Measurements from ENCODE around the gene NAT8. TPM values are rescaled to one million over a fixed set of nuclear protein-coding genes. Genes with fewer than 3 reads are reported as not detected.
"Not testable (repeated sequence)": the region's sequence is repeated elsewhere in the genome, so short reads cannot be mapped to it uniquely, and the experiment has no call there.

NAT8 gene
- total and polyA plus RNA-seq, 2 donors (not counting 3 experiments of a cell fraction or from before 2014, with no cell fraction given) = 0.19 TPM; not detected in 1

DNA sequence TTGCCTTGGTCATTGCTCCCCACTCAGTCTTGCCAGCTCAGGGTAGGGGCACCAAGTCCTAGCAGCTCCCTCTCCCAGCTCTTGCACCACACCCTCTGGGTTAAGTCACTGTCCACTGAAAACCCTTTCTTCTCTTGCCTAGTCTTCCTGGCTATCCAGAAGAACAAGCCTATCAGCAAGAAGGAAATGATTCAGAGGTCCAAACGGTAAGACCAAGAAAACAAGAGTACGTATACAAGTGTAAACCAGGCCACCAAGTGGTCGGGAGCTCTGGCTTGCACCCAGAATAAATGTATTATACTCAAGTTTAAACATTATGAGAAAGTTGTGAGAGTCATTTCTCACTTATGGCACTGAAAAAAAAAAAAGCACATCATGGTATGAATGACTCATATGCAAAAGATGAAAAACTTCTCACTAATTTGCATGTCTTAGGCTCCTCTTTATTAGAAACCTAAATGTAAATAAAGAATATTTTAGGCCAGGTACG is 39.1 kb downstream of the NAT8 start:
- POLR2A ChIA-PET; H2AFZ ChIP-seq (ENCODE audit: low read depth, low read length); H3K27ac ChIP-seq (ENCODE audit: insufficient read depth, low read depth, low read length); H3K4me1 ChIP-seq (ENCODE audit: control insufficient read depth, extremely low read depth, insufficient read depth, low read length); H3K4me3 ChIP-seq (replicated peaks in 1 of 3; ENCODE audit: insufficient read depth in 1 of 3, low read depth in 1 of 3, low read length in 3 of 3); H3K79me2 ChIP-seq (ENCODE audit: control insufficient read depth, insufficient read depth, low read length); H3K9me3 ChIP-seq (replicated peaks; ENCODE audit: control insufficient read depth, insufficient read depth, low read length); H3K9ac ChIP-seq (replicated peaks; ENCODE audit: extremely low read depth, insufficient read depth, low read length); H3K4me2 ChIP-seq (ENCODE audit: insufficient read depth, low read length); intact Hi-C loops (cut with micrococcal nuclease); dilution Hi-C loops (cut with MboI; ENCODE audit: extremely low pct_ligation_motif_present, low sequenced_read_pairs); H3K27me3 ChIP-seq (ENCODE audit: control insufficient read depth in 2 of 2, insufficient read depth in 2 of 2, low read length in 2 of 2); H4K20me1 ChIP-seq (replicated peaks; ENCODE audit: control insufficient read depth, extremely low read depth, insufficient read depth, low read length); H3K9me1 ChIP-seq (replicated peaks; ENCODE audit: control insufficient read depth, extremely low read depth, insufficient read depth, low read length); H3K36me3 ChIP-seq (ENCODE audit: control insufficient read depth in 2 of 2, extremely low read depth in 1 of 2, insufficient read depth in 2 of 2, low read length in 2 of 2); BruUV-seq (replicated peaks): not testable (repeated sequence)
- TF ChIP-seq FOS (IDR thresholded peaks at IDR 0.05; ENCODE audit: borderline replicate concordance, insufficient read depth, low read length) = peak; percentile 30
- FAIRE-seq (peak; percentile 97), DNase-seq (ENCODE audit: low read depth, low spot score) (peak; percentile 77)
- CTCF ChIA-PET = interaction anchor here (1.1 to 1.2 kb wide), 2 partner anchors 12 to 17 kb away, joined by 3 to 5 read pairs; no protein-coding TSS in a partner anchor

DNA sequence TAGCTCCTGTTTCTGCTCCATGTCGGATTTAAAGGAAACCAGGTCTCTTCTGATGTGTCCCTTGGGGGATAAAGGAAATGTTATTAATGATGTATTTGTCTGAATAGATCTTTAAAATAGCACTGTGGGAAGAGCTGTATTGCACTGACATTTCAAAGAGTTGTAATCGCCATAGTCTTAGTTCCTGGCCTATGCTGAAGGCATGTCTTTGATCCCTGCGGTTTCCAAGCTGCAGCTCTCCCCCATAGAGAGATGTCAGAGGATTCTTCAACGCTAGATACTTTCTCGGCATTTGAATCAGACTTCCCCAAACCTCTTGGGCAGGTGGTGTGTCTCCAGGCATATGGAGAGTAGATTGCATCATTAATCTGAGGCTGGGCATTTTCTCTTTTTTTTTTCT is 40.4 kb downstream of the NAT8 start:
- POLR2A ChIA-PET = no interaction called here
- dilution Hi-C loops (cut with MboI; ENCODE audit: extremely low pct_ligation_motif_present, low sequenced_read_pairs) (no loop called here), intact Hi-C loops (cut with micrococcal nuclease) (no loop called here)
- H3K27me3 ChIP-seq (ENCODE audit: control insufficient read depth in 2 of 2, insufficient read depth in 2 of 2, low read length in 2 of 2) = no peaks in the 10 kb centered on the region
- no peaks in the 10 kb centered on the region for H3K4me1 ChIP-seq (ENCODE audit: control insufficient read depth, extremely low read depth, insufficient read depth, low read length)
- no peak overlapping the region for H3K4me2 ChIP-seq (ENCODE audit: insufficient read depth, low read length)
- H3K9me3 ChIP-seq (replicated peaks; ENCODE audit: control insufficient read depth, insufficient read depth, low read length) = no peaks in the 10 kb centered on the region
- H4K20me1 ChIP-seq (replicated peaks; ENCODE audit: control insufficient read depth, extremely low read depth, insufficient read depth, low read length) = no peaks in the 10 kb centered on the region
- no peak for FAIRE-seq
- H3K79me2 ChIP-seq (ENCODE audit: control insufficient read depth, insufficient read depth, low read length) = no peaks in the 10 kb centered on the region
- no peak overlapping the region for H3K27ac ChIP-seq (ENCODE audit: insufficient read depth, low read depth, low read length)
- no peak overlapping the region for H3K9ac ChIP-seq (replicated peaks; ENCODE audit: extremely low read depth, insufficient read depth, low read length)
- H2AFZ ChIP-seq (ENCODE audit: low read depth, low read length) = no peak overlapping the region
- no peaks in the 10 kb centered on the region for H3K9me1 ChIP-seq (replicated peaks; ENCODE audit: control insufficient read depth, extremely low read depth, insufficient read depth, low read length)
- TF ChIP-seq EZH2 (IDR thresholded peaks at IDR 0.05; ENCODE audit: borderline replicate concordance, low read depth, low read length, severe bottlenecking) (no peak), POLR2AphosphoS5 (IDR thresholded peaks at IDR 0.05; ENCODE audit: insufficient read depth, low read depth, low read length) (no peak), GATA2 (IDR thresholded peaks at IDR 0.05; ENCODE audit: insufficient read depth, insufficient read length, low read depth, low read length) (no peak), FOS (IDR thresholded peaks at IDR 0.05; ENCODE audit: borderline replicate concordance, insufficient read depth, low read length) (no peak), POLR2A (IDR thresholded peaks at IDR 0.05; ENCODE audit: low read depth, low read length) (no peak)
- TF ChIP-seq, protein P1, sequence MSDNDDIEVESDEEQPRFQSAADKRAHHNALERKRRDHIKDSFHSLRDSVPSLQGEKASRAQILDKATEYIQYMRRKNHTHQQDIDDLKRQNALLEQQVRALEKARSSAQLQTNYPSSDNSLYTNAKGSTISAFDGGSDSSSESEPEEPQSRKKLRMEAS (IDR thresholded peaks at IDR 0.05; ENCODE audit: insufficient read depth, insufficient read length) = no peak
- TF ChIP-seq, protein P2, sequence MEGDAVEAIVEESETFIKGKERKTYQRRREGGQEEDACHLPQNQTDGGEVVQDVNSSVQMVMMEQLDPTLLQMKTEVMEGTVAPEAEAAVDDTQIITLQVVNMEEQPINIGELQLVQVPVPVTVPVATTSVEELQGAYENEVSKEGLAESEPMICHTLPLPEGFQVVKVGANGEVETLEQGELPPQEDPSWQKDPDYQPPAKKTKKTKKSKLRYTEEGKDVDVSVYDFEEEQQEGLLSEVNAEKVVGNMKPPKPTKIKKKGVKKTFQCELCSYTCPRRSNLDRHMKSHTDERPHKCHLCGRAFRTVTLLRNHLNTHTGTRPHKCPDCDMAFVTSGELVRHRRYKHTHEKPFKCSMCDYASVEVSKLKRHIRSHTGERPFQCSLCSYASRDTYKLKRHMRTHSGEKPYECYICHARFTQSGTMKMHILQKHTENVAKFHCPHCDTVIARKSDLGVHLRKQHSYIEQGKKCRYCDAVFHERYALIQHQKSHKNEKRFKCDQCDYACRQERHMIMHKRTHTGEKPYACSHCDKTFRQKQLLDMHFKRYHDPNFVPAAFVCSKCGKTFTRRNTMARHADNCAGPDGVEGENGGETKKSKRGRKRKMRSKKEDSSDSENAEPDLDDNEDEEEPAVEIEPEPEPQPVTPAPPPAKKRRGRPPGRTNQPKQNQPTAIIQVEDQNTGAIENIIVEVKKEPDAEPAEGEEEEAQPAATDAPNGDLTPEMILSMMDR (IDR thresholded peaks at IDR 0.05; ENCODE audit: extremely low read depth in 1 of 2, insufficient read depth in 1 of 2, low read depth in 1 of 2, low read length in 2 of 2) = no peak
- no peak overlapping the region for H3K4me3 ChIP-seq (replicated peaks in 1 of 3; ENCODE audit: insufficient read depth in 1 of 3, low read depth in 1 of 3, low read length in 3 of 3)
- CTCF ChIA-PET = no interaction called here
- DNase-seq (ENCODE audit: low read depth, low spot score) = no peak
- peaks cover 0 to 4% of the 10 kb centered on the region in 2 experiments for H3K36me3 ChIP-seq (ENCODE audit: control insufficient read depth in 2 of 2, extremely low read depth in 1 of 2, insufficient read depth in 2 of 2, low read length in 2 of 2)
- no TSS peak for BruUV-seq (replicated peaks)

All from endothelial cell of umbilical vein (primary cell).